Caco-2 (cell line): Measurements from ENCODE around the gene PSMD8. TPM values are rescaled to one million over a fixed set of nuclear protein-coding genes. Genes with fewer than 3 reads are reported as not detected.
"Not testable (repeated sequence)": the region's sequence is repeated elsewhere in the genome, so short reads cannot be mapped to it uniquely, and the experiment has no call there.

Source experiments
- BruUV-seq: library from RNA; stranded (reverse); fragments of 400-500 nt; replicated peaks from 2 replicates; lab custom pipeline; 2021; lab: Mats Ljungman, UMichigan
- CTCF ChIA-PET: fragments of 300-600 bp; sonication (Branson Sonifier 250); formaldehyde crosslinking; loops from one replicate; lab custom pipeline; 2022; ENCODE audit warnings: antibody characterized with exemption; lab: Charles Lee
- POLR2A ChIA-PET: fragments of 300-600 bp; sonication (Branson Sonifier 250); formaldehyde crosslinking; loops from one replicate; lab custom pipeline; 2022; ENCODE audit warnings: antibody characterized with exemption; lab: Charles Lee
- DNase-seq, 2 experiments: peaks; one replicate each; pipeline versions ENCODE4 v3.0.0 to v3.0.0-alpha.2; 2020 to 2022
- H3K27me3 ChIP-seq: replicated peaks from 2 replicates; pipeline ENCODE4 v1.6.0; 2011; ENCODE audit warnings: low read length; ENCODE audit not compliant: control insufficient read depth, insufficient read depth
- H3K36me3 ChIP-seq: 2 replicates; pipeline ENCODE4 v1.5.1; 2011; ENCODE audit warnings: low read length; ENCODE audit not compliant: control insufficient read depth, insufficient read depth
- H3K4me1 ChIP-seq: fragments of 250-450 bp; sonication (Bioruptor Pico); 2 replicates; pipeline ENCODE4 v1.5.1; 2020; ENCODE audit warnings: mild to moderate bottlenecking
- H3K4me3 ChIP-seq: 2 replicates; pipeline ENCODE4 v1.5.1; 2011; ENCODE audit warnings: low read depth, mild to moderate bottlenecking, control low read depth, low read length
- H3K9me3 ChIP-seq: fragments of 250-450 bp; sonication (Bioruptor Pico); 2 replicates; pipeline ENCODE4 v1.5.1; 2020; ENCODE audit warnings: mild to moderate bottlenecking, moderate library complexity
- H3K27ac Mint-ChIP-seq: one replicate; pipeline ENCODE4 v1.8.0; 2022; ENCODE audit warnings: mixed read lengths; ENCODE audit not compliant: unreplicated experiment
- H3K27me3 Mint-ChIP-seq: one replicate; pipeline ENCODE4 v1.8.0; 2022; ENCODE audit warnings: mixed read lengths; ENCODE audit not compliant: insufficient read depth, unreplicated experiment
- H3K36me3 Mint-ChIP-seq: one replicate; pipeline ENCODE4 v1.8.0; 2022; ENCODE audit warnings: mild to moderate bottlenecking, mixed read lengths; ENCODE audit not compliant: insufficient read depth, unreplicated experiment
- H3K4me1 Mint-ChIP-seq: one replicate; pipeline ENCODE4 v1.8.0; 2022; ENCODE audit warnings: low read depth, mixed read lengths; ENCODE audit not compliant: unreplicated experiment
- H3K4me3 Mint-ChIP-seq: one replicate; pipeline ENCODE4 v1.8.0; 2022; ENCODE audit warnings: mild to moderate bottlenecking, moderate library complexity, mixed read lengths; ENCODE audit not compliant: unreplicated experiment
- H3K9me3 Mint-ChIP-seq: one replicate; pipeline ENCODE4 v1.8.0; 2022; ENCODE audit warnings: mixed read lengths; ENCODE audit not compliant: unreplicated experiment
- CTCF ChIP-seq, 2 experiments: fragments of 200-600 bp in 1 of 2; IDR thresholded peaks; 1 replicate in 1 of 2; 2 replicates in 1 of 2; pipeline versions ENCODE4 v1.5.1 to v1.8.0; 2011 to 2022; ENCODE audit warnings: antibody characterized with exemption in 1 of 2, control low read depth in 1 of 2, inconsistent platforms in 1 of 2, low read depth in 1 of 2, low read length in 1 of 2, mild to moderate bottlenecking in 1 of 2, moderate library complexity in 1 of 2; ENCODE audit not compliant: insufficient read depth in 1 of 2, severe bottlenecking in 1 of 2, unreplicated experiment in 1 of 2
- intact Hi-C: fragments of 100-400 bp; cut with micrococcal nuclease; formaldehyde crosslinking; loops from one replicate; pipeline ENCODE4 v1.10.0; 2022; ENCODE audit not compliant: unreplicated experiment
- total RNA-seq: library from RNA; stranded (reverse); gene quantifications from 2 replicates; pipeline ENCODE4 v1.2.3, GENCODE V29; 2022

The PSMD8 gene
- total RNA-seq, 1 experiment from 2014 or later = 264 TPM

- Histone ChIP-seq H3K36me3 (no peaks in the 10 kb centered on the region), H3K9me3 (no peaks in the 10 kb centered on the region), H3K27me3 (no peaks in the 10 kb centered on the region), H3K4me1 (no peaks in the 10 kb centered on the region), H3K4me3 (no peak overlapping the region)
- Mint-ChIP-seq H3K4me1 (no peaks in the 10 kb centered on the region), H3K4me3 (no peak overlapping the region), H3K36me3 (no peaks in the 10 kb centered on the region), H3K27me3 (peaks cover 11% of the 10 kb centered on the region), H3K9me3 (no peaks in the 10 kb centered on the region), H3K27ac (no peak overlapping the region)
- intact Hi-C loops = no loop called here
- CTCF ChIA-PET = no interaction called here
- no peak for DNase-seq
- BruUV-seq = no TSS peak
- POLR2A ChIA-PET = no interaction called here
- TF ChIP-seq CTCF (IDR thresholded peaks at IDR 0.05; ENCODE audit: insufficient read depth in 1 of 2, low read depth in 1 of 2, low read length in 1 of 2, severe bottlenecking in 1 of 2, unreplicated experiment in 1 of 2) = no peak
Measured at GRCh38 chr19:38425222-38425809, 50.9 kb downstream of the PSMD8 start.

GRCh38 chr19:38425810-38426466, 51.6 kb downstream of the PSMD8 start, which contains the start of gene RASGRP4:
Gene RASGRP4 (minus strand): TSS chr19:38426219. CDS start chr19:38426091, 128 bp downstream.
- H3K4me3 ChIP-seq = no peak within 1 kb of the TSS
- no peaks in the 10 kb centered on the region for H3K4me1 ChIP-seq
- H3K36me3 ChIP-seq = no peaks in the 10 kb centered on the region
- ChIA-PET POLR2A (no interaction called here), CTCF (no interaction called here)
- Mint-ChIP-seq H3K4me3 (no peak within 1 kb of the TSS), H3K9me3 (no peaks in the 10 kb centered on the region), H3K36me3 (no peaks in the 10 kb centered on the region), H3K27ac (no peak within 1 kb of the TSS), H3K27me3 (peaks cover 7% of the 10 kb centered on the region), H3K4me1 (no peaks in the 10 kb centered on the region)
- no peaks in the 10 kb centered on the region for H3K27me3 ChIP-seq
- no peak for DNase-seq
- no peak for TF ChIP-seq CTCF (IDR thresholded peaks at IDR 0.05; ENCODE audit: insufficient read depth in 1 of 2, low read depth in 1 of 2, low read length in 1 of 2, severe bottlenecking in 1 of 2, unreplicated experiment in 1 of 2)
- H3K9me3 ChIP-seq = no peaks in the 10 kb centered on the region
- no TSS peak for BruUV-seq
- intact Hi-C loops = no loop called here

- not testable (repeated sequence) for H3K9me3 Mint-ChIP-seq, H3K4me1 Mint-ChIP-seq
Measured at GRCh38 chr19:38427035-38427677, 52.8 kb downstream of the PSMD8 start.

More at GRCh38 chr19:38427035-38427677, 52.8 kb downstream of the PSMD8 start:
- BruUV-seq, DNase-seq, intact Hi-C loops, H3K36me3 Mint-ChIP-seq, POLR2A ChIA-PET, CTCF ChIA-PET, H3K4me3 Mint-ChIP-seq, H3K4me3 ChIP-seq, H3K36me3 ChIP-seq, H3K27me3 ChIP-seq, H3K27ac Mint-ChIP-seq, H3K9me3 ChIP-seq, H3K27me3 Mint-ChIP-seq, H3K4me1 ChIP-seq: not testable (repeated sequence)
